SK-N-SH treated with all-trans-retinoic acid at 6 μM for 48 hours (cell line): Measurements from ENCODE around the gene TGFB2.

Experiments
- ATAC-seq: fragments of 200-7000 bp; cut with Tn5 transposase; 3 replicates; pipeline ENCODE4 v1.9.1; 2020; ENCODE audit warnings: mild to moderate bottlenecking, moderate library complexity
- CSDC2 ChIP-seq: fragments of 250-450 bp; sonication (Bioruptor Pico); IDR thresholded peaks from 2 replicates; pipeline ENCODE4 v1.5.0; 2020; ENCODE audit warnings: mild to moderate bottlenecking, moderate library complexity
- ESRRG ChIP-seq: fragments of 250-450 bp; sonication (Bioruptor Pico); IDR thresholded peaks from 2 replicates; pipeline ENCODE4 v1.6.1; 2021; ENCODE audit warnings: mild to moderate bottlenecking
- GLIS3 ChIP-seq: fragments of 250-450 bp; sonication (Bioruptor Pico); IDR thresholded peaks from 2 replicates; pipeline ENCODE4 v1.5.0; 2020; ENCODE audit warnings: mild to moderate bottlenecking, moderate library complexity
- ISL1 ChIP-seq: fragments of 250-450 bp; sonication (Bioruptor Pico); IDR thresholded peaks from 2 replicates; pipeline ENCODE4 v2.1.2; 2022; ENCODE audit warnings: mild to moderate bottlenecking, moderate library complexity
- OSR1 ChIP-seq: fragments of 250-450 bp; sonication (Bioruptor Pico); IDR thresholded peaks from 2 replicates; pipeline ENCODE4 v1.8.0; 2022; ENCODE audit warnings: moderate library complexity, mild to moderate bottlenecking, inconsistent platforms
- PPARA ChIP-seq: fragments of 250-450 bp; sonication (Bioruptor Pico); IDR thresholded peaks from 2 replicates; pipeline ENCODE4 v1.5.0; 2020; ENCODE audit warnings: mild to moderate bottlenecking, borderline replicate concordance
- RARB ChIP-seq: fragments of 250-450 bp; sonication (Bioruptor Pico); IDR thresholded peaks from 2 replicates; pipeline ENCODE4 v1.8.0; 2021; ENCODE audit warnings: mild to moderate bottlenecking, moderate library complexity
- SNAI2 ChIP-seq: fragments of 250-450 bp; sonication (Bioruptor Pico); IDR thresholded peaks from 2 replicates; pipeline ENCODE4 v1.5.0; 2020; ENCODE audit warnings: mild to moderate bottlenecking, moderate library complexity
- TCF4 ChIP-seq: fragments of 250-450 bp; sonication (Bioruptor Pico); IDR thresholded peaks from 2 replicates; pipeline ENCODE4 v1.8.0; 2021; ENCODE audit warnings: mild to moderate bottlenecking, moderate library complexity, borderline replicate concordance
- TOX ChIP-seq: fragments of 250-450 bp; sonication (Bioruptor Pico); IDR thresholded peaks from 2 replicates; pipeline ENCODE4 v1.8.0; 2021; ENCODE audit warnings: mild to moderate bottlenecking, moderate library complexity, borderline replicate concordance
- ZC3H10 ChIP-seq: fragments of 250-450 bp; sonication (Bioruptor Pico); IDR thresholded peaks from 2 replicates; pipeline ENCODE4 v1.5.1; 2021; ENCODE audit warnings: mild to moderate bottlenecking, moderate library complexity
- ZFP3 ChIP-seq: fragments of 250-450 bp; sonication (Bioruptor Pico); IDR thresholded peaks from 2 replicates; pipeline ENCODE4 v1.5.0; 2020; ENCODE audit warnings: mild to moderate bottlenecking, moderate library complexity
- ZFP30 ChIP-seq: fragments of 450-650 bp; formaldehyde crosslinking; IDR thresholded peaks from 2 replicates; pipeline ENCODE4 v1.5.0; 2022; ENCODE audit warnings: mild to moderate bottlenecking, moderate library complexity
- ZNF565 ChIP-seq: fragments of 450-650 bp; formaldehyde crosslinking; conservative IDR thresholded peaks from 2 replicates; pipeline ENCODE4 v1.5.0; 2020; ENCODE audit warnings: low read depth, mild to moderate bottlenecking, moderate library complexity
- ZNF70 ChIP-seq: fragments of 450-650 bp; formaldehyde crosslinking; IDR thresholded peaks from 2 replicates; pipeline ENCODE4 v1.5.0; 2020; ENCODE audit warnings: mild to moderate bottlenecking, moderate library complexity
- ZNF8 ChIP-seq: fragments of 450-650 bp; formaldehyde crosslinking; IDR thresholded peaks from 2 replicates; pipeline ENCODE4 v1.5.0; 2020; ENCODE audit warnings: mild to moderate bottlenecking, moderate library complexity
- TF ChIP-seq, protein P1 (sequence below): fragments of 250-450 bp; sonication (Bioruptor Pico); IDR thresholded peaks from 2 replicates; pipeline ENCODE4 v1.8.0; 2020; ENCODE audit warnings: mild to moderate bottlenecking, moderate library complexity, borderline replicate concordance
- TF ChIP-seq, protein P2 (sequence below): fragments of 250-450 bp; sonication (Bioruptor Pico); IDR thresholded peaks from 2 replicates; pipeline ENCODE4 v1.5.1; 2020; ENCODE audit warnings: low read depth, mild to moderate bottlenecking, moderate library complexity
- TF ChIP-seq, protein P3 (sequence below): fragments of 250-450 bp; sonication (Bioruptor Pico); IDR thresholded peaks from 2 replicates; pipeline ENCODE4 v1.5.1; 2021; ENCODE audit warnings: mild to moderate bottlenecking, moderate library complexity
- TF ChIP-seq, protein P4 (sequence below): fragments of 250-450 bp; sonication (Bioruptor Pico); IDR thresholded peaks from 2 replicates; pipeline ENCODE4 v1.8.0; 2021; ENCODE audit warnings: low read depth, mild to moderate bottlenecking, moderate library complexity, borderline replicate concordance
- TF ChIP-seq, protein P5 (sequence below): fragments of 250-450 bp; sonication (Bioruptor Pico); IDR thresholded peaks from 2 replicates; pipeline ENCODE4 v1.5.0; 2020; ENCODE audit warnings: mild to moderate bottlenecking, moderate library complexity

Gene TGFB2

DNA sequence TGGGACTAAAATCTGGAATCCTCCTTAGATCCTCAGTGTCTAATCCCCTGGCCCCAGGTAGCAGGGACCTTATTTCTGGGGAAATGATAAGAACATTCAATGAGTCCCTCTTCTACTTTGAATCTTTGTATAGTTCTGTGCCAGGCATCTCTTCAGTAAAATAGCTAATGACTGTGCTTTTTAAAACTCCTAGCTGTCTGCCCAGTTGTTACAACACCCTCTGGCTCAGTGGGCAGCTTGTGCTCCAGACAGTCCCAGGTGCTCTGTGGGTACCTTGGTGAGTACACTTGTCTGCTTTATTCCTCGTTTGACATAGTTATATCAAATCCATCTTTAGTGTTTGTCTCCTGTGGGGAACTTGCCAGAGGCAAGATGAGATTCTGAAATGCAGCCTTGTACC, 18.0 kb downstream of the TGFB2 start:
- ATAC-seq = no peak
- no peak for TF ChIP-seq ZFP3 (CRISPR knock-in tag)
- TF ChIP-seq, protein P1, sequence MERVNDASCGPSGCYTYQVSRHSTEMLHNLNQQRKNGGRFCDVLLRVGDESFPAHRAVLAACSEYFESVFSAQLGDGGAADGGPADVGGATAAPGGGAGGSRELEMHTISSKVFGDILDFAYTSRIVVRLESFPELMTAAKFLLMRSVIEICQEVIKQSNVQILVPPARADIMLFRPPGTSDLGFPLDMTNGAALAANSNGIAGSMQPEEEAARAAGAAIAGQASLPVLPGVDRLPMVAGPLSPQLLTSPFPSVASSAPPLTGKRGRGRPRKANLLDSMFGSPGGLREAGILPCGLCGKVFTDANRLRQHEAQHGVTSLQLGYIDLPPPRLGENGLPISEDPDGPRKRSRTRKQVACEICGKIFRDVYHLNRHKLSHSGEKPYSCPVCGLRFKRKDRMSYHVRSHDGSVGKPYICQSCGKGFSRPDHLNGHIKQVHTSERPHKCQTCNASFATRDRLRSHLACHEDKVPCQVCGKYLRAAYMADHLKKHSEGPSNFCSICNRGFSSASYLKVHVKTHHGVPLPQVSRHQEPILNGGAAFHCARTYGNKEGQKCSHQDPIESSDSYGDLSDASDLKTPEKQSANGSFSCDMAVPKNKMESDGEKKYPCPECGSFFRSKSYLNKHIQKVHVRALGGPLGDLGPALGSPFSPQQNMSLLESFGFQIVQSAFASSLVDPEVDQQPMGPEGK (CRISPR knock-in tag) = no peak
- TF ChIP-seq, protein P2, sequence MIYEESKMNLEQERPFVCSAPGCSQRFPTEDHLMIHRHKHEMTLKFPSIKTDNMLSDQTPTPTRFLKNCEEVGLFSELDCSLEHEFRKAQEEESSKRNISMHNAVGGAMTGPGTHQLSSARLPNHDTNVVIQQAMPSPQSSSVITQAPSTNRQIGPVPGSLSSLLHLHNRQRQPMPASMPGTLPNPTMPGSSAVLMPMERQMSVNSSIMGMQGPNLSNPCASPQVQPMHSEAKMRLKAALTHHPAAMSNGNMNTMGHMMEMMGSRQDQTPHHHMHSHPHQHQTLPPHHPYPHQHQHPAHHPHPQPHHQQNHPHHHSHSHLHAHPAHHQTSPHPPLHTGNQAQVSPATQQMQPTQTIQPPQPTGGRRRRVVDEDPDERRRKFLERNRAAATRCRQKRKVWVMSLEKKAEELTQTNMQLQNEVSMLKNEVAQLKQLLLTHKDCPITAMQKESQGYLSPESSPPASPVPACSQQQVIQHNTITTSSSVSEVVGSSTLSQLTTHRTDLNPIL (CRISPR knock-in tag) = no peak
- TF ChIP-seq PPARA = no peak
- TF ChIP-seq SNAI2 (CRISPR knock-in tag) = no peak
- TF ChIP-seq ZC3H10 (CRISPR knock-in tag) = no peak
- TF ChIP-seq, protein P3, sequence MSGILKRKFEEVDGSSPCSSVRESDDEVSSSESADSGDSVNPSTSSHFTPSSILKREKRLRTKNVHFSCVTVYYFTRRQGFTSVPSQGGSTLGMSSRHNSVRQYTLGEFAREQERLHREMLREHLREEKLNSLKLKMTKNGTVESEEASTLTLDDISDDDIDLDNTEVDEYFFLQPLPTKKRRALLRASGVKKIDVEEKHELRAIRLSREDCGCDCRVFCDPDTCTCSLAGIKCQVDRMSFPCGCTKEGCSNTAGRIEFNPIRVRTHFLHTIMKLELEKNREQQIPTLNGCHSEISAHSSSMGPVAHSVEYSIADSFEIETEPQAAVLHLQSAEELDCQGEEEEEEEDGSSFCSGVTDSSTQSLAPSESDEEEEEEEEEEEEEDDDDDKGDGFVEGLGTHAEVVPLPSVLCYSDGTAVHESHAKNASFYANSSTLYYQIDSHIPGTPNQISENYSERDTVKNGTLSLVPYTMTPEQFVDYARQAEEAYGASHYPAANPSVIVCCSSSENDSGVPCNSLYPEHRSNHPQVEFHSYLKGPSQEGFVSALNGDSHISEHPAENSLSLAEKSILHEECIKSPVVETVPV (CRISPR knock-in tag) = no peak
- no peak for TF ChIP-seq ESRRG (CRISPR knock-in tag)
- TF ChIP-seq CSDC2 (CRISPR knock-in tag) = no peak
- TF ChIP-seq GLIS3 (CRISPR knock-in tag) = no peak
- no peak for TF ChIP-seq TOX (CRISPR knock-in tag)
- no peak for TF ChIP-seq ZNF8

DNA sequence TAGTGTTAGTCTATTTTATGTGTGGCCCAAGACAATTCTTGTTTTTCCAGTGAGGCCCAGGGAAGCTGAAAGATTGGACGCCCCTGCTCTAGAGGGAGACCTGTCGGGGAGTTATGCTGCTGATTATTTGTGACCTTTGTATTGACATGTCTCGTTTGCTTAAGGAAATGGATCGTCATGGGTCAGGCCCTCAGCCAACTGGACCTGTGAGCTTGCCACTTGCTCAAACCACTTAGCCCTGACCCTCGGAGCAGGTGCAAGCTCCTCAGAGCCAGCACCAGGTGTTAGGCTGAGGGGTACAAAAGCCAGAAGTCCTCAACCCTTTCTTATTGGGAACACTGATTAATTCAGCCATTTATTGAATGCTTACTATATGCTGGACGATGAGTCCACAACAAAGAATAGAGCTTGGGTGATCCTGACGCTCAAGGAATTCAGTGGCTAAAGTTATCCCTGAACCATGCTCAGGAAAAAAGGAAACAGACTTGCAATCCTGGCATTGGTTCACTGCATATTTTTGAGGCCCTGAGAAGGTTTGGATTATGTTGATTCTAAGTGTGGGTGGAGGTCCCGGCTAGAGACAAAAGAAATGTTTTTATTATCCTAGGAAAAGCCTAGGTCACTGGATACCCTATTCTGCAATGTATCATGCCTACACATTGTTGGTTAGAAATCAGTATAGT, 19.0 kb downstream of the TGFB2 start:
- no peak for ATAC-seq
- no peak for TF ChIP-seq TOX (CRISPR knock-in tag)
- TF ChIP-seq, all 23 proteins: peak for 0

DNA sequence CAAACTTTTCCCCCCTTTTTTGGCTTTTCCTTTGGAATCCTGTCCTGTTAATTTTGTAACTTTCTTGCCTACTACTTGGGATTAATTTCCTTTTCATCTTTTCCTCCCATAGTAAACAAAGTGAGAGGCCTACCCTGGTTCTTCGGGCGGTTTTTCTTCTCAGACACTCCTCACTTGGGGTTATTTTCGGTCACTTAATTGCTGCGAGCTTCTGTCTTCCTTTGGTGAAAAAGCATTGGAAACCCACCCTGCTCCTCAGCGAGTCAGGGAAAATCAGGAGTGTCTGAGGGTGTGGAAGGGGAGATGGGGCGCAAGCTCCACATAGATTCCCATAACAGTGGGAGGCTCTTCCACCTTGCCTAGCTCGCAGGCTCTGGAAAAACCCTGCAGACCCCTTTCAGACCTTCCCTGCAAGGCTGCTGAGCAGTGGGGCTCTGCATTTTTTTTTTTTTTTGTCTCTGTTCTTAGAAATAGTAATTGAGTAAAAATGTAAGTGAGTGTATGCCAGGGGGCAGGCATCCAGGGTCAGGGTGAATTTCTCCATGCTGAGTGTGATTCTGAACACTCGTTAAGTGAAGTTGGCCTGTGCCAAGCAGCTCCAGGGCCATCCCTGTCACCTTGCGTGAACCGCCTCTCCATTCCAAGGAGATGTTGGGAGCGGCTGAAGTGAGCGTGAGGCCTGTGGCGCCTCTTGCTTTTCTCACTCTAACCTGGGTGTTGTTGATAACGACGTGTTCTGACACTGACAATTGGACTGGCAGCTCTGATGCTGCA, 20.3 kb downstream of the TGFB2 start:
- TF ChIP-seq, protein P1 (CRISPR knock-in tag) = no peak
- no peak for TF ChIP-seq OSR1 (CRISPR knock-in tag)
- no peak for TF ChIP-seq ESRRG (CRISPR knock-in tag)
- TF ChIP-seq CSDC2 (CRISPR knock-in tag) = no peak
- TF ChIP-seq ZC3H10 (CRISPR knock-in tag) = no peak
- TF ChIP-seq ZFP30 (CRISPR knock-in tag) = no peak
- TF ChIP-seq ZFP3 (CRISPR knock-in tag) = no peak
- no peak for TF ChIP-seq ISL1 (CRISPR knock-in tag)
- TF ChIP-seq, protein P2 (CRISPR knock-in tag) = no peak
- TF ChIP-seq ZNF70 (CRISPR knock-in tag) = no peak
- no peak for TF ChIP-seq RARB (CRISPR knock-in tag)
- no peak for TF ChIP-seq ZNF565 (CRISPR knock-in tag)
- TF ChIP-seq TCF4 (CRISPR knock-in tag) = no peak
- TF ChIP-seq PPARA = no peak
- TF ChIP-seq, protein P4, sequence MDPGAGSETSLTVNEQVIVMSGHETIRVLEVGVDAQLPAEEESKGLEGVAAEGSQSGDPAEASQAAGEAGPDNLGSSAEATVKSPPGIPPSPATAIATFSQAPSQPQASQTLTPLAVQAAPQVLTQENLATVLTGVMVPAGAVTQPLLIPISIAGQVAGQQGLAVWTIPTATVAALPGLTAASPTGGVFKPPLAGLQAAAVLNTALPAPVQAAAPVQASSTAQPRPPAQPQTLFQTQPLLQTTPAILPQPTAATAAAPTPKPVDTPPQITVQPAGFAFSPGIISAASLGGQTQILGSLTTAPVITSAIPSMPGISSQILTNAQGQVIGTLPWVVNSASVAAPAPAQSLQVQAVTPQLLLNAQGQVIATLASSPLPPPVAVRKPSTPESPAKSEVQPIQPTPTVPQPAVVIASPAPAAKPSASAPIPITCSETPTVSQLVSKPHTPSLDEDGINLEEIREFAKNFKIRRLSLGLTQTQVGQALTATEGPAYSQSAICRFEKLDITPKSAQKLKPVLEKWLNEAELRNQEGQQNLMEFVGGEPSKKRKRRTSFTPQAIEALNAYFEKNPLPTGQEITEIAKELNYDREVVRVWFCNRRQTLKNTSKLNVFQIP (CRISPR knock-in tag) = no peak
- no peak for TF ChIP-seq GLIS3 (CRISPR knock-in tag)
- TF ChIP-seq SNAI2 (CRISPR knock-in tag) = no peak
- TF ChIP-seq, protein P5, sequence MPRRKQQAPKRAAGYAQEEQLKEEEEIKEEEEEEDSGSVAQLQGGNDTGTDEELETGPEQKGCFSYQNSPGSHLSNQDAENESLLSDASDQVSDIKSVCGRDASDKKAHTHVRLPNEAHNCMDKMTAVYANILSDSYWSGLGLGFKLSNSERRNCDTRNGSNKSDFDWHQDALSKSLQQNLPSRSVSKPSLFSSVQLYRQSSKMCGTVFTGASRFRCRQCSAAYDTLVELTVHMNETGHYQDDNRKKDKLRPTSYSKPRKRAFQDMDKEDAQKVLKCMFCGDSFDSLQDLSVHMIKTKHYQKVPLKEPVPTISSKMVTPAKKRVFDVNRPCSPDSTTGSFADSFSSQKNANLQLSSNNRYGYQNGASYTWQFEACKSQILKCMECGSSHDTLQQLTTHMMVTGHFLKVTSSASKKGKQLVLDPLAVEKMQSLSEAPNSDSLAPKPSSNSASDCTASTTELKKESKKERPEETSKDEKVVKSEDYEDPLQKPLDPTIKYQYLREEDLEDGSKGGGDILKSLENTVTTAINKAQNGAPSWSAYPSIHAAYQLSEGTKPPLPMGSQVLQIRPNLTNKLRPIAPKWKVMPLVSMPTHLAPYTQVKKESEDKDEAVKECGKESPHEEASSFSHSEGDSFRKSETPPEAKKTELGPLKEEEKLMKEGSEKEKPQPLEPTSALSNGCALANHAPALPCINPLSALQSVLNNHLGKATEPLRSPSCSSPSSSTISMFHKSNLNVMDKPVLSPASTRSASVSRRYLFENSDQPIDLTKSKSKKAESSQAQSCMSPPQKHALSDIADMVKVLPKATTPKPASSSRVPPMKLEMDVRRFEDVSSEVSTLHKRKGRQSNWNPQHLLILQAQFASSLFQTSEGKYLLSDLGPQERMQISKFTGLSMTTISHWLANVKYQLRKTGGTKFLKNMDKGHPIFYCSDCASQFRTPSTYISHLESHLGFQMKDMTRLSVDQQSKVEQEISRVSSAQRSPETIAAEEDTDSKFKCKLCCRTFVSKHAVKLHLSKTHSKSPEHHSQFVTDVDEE (CRISPR knock-in tag) = no peak
- no peak for TF ChIP-seq ZNF8
- ATAC-seq = no peak
